SU-DHL-6 (cell line): ENCODE measurements around the gene KIF1A.

Experiments
- H2AFZ ChIP-seq: fragments of 200-600 bp; sonication (generic); 2 replicates; pipeline ENCODE4 v1.6.1; 2014; ENCODE audit warnings: low read depth, mild to moderate bottlenecking, moderate library complexity, mixed read lengths, antibody characterized with exemption, low read length; ENCODE audit not compliant: severe bottlenecking
- H3F3A ChIP-seq: fragments of 200-600 bp; shearing (Covaris generic); 2 replicates; pipeline ENCODE4 v1.6.0; 2016; ENCODE audit warnings: antibody characterized with exemption, mild to moderate bottlenecking; ENCODE audit not compliant: insufficient read depth
- H3K27ac ChIP-seq: fragments of 200-600 bp; sonication (generic); 2 replicates; pipeline ENCODE4 v1.5.1; 2016; ENCODE audit warnings: low read depth, mild to moderate bottlenecking, low read length, moderate library complexity, mixed read lengths
- H3K27me3 ChIP-seq: fragments of 200-600 bp; sonication (generic), shearing (Covaris generic); 2 replicates; pipeline ENCODE4 v1.6.0; 2014; ENCODE audit warnings: mild to moderate bottlenecking, low read length
- H3K36me3 ChIP-seq: fragments of 200-600 bp; sonication (generic); 2 replicates; pipeline ENCODE4 v1.6.1; 2014; ENCODE audit warnings: mild to moderate bottlenecking, low read length, mixed read lengths
- H3K4me2 ChIP-seq: fragments of 300-600, 200-600 bp; shearing (Covaris generic), sonication (generic); 2 replicates; pipeline ENCODE4 v1.6.0; 2014; ENCODE audit warnings: low read length, low read depth, mild to moderate bottlenecking; ENCODE audit not compliant: poor library complexity, severe bottlenecking
- H3K4me3 ChIP-seq: fragments of 200-600 bp; sonication (generic); 2 replicates; pipeline ENCODE4 v1.5.1; 2014; ENCODE audit warnings: antibody characterized with exemption, low read length, mild to moderate bottlenecking, mixed read lengths; ENCODE audit not compliant: insufficient read depth, poor library complexity, severe bottlenecking
- H3K79me2 ChIP-seq: fragments of 200-600 bp; sonication (generic); 2 replicates; pipeline ENCODE4 v1.6.1; 2014; ENCODE audit warnings: mild to moderate bottlenecking, low read length, moderate library complexity; ENCODE audit not compliant: insufficient read depth
- H3K9ac ChIP-seq: fragments of 200-600 bp; sonication (generic); 2 replicates; pipeline ENCODE4 v1.7.0; 2014; ENCODE audit warnings: mild to moderate bottlenecking, low read length
- H3K9me2 ChIP-seq: fragments of 200-600 bp; sonication (generic); replicated peaks from 2 replicates; pipeline ENCODE4 v1.6.1; 2014; ENCODE audit warnings: low read length; ENCODE audit not compliant: insufficient read depth
- H3K9me3 ChIP-seq: fragments of 200-600 bp; sonication (generic); 2 replicates; pipeline ENCODE4 v1.6.1; 2014; ENCODE audit warnings: low read length, mixed read lengths; ENCODE audit not compliant: insufficient read depth
- H4K20me1 ChIP-seq: fragments of 200-600 bp; sonication (generic); 2 replicates; pipeline ENCODE4 v1.6.1; 2014; ENCODE audit warnings: low read depth, mild to moderate bottlenecking, antibody characterized with exemption, low read length, moderate library complexity, mixed read lengths
- CTCF ChIP-seq: fragments of 200-600 bp; sonication (generic); IDR thresholded peaks from one replicate; pipeline ENCODE4 v1.5.1; 2017; ENCODE audit warnings: antibody characterized with exemption, mild to moderate bottlenecking, low read length, moderate library complexity; ENCODE audit not compliant: insufficient read depth, poor library complexity, severe bottlenecking
- EZH2phosphoT487 ChIP-seq: fragments of 200-600 bp; sonication (generic), shearing (Covaris generic); conservative IDR thresholded peaks from 2 replicates; pipeline ENCODE4 v1.6.1; 2018; ENCODE audit warnings: mild to moderate bottlenecking, antibody characterized with exemption, low read length, moderate library complexity, mixed read lengths

The KIF1A gene

GRCh38 chr2:240868286-240869108 lies 48.5 kb upstream of the KIF1A start, which contains the start of gene AGXT:
Gene AGXT (plus strand): TSS chr2:240868824. CDS start chr2:240868866, 42 bp downstream.
- Histone ChIP-seq H3K27ac (no peak within 1 kb of the TSS), H3K79me2 (no peaks in the 10 kb centered on the region), H3K36me3 (no peaks in the 10 kb centered on the region), H3F3A (no peaks in the 10 kb centered on the region), H3K4me3 (no peak within 1 kb of the TSS), H2AFZ (no peak within 1 kb of the TSS), H4K20me1 (no peaks in the 10 kb centered on the region), H3K9me3 (no peaks in the 10 kb centered on the region), H3K9me2 (no peaks in the 10 kb centered on the region), H3K27me3 (no peaks in the 10 kb centered on the region), H3K9ac (no peak within 1 kb of the TSS), H3K4me2 (no peak within 1 kb of the TSS)
- TF ChIP-seq EZH2phosphoT487 (no peak), CTCF (no peak)

DNA sequence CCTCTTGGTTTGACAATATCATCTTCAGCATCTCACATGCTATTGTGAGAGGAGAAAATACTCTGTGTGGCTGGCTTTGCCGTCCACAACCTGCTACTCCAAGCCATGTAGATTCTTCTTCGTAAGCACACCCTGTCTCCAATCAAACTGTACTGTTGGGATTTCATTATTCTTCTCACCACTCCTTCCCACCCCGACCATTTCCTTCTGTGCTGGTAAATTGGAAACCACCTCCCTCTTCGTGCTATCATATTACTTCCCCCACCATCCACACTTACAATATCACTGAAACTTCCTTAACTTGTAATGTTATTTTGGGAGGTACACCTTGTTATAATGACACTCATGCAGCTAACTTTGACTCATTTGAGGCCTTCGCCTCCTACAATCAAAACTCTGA lies 45.4 kb upstream of the KIF1A start:
- H4K20me1 ChIP-seq = no peaks in the 10 kb centered on the region
- no peaks in the 10 kb centered on the region for H3K79me2 ChIP-seq
- no peaks in the 10 kb centered on the region for H3K9me3 ChIP-seq
- TF ChIP-seq EZH2phosphoT487 = no peak
- no peak for TF ChIP-seq CTCF
- no peak overlapping the region for H3K9ac ChIP-seq
- H3K9me2 ChIP-seq = no peaks in the 10 kb centered on the region
- no peak overlapping the region for H3K27ac ChIP-seq
- H3F3A ChIP-seq = no peaks in the 10 kb centered on the region
- H2AFZ ChIP-seq = no peak overlapping the region
- no peak overlapping the region for H3K4me2 ChIP-seq
- H3K36me3 ChIP-seq = no peaks in the 10 kb centered on the region
- no peak overlapping the region for H3K4me3 ChIP-seq
- H3K27me3 ChIP-seq = no peaks in the 10 kb centered on the region

GRCh38 chr2:240864475-240864874 lies 44.5 kb upstream of the KIF1A start:
- Histone ChIP-seq H3K27me3 (no peaks in the 10 kb centered on the region), H3K27ac (no peak overlapping the region), H3K4me3 (no peak overlapping the region), H3K4me2 (no peak overlapping the region), H3K9me3 (no peaks in the 10 kb centered on the region), H2AFZ (no peak overlapping the region), H4K20me1 (no peaks in the 10 kb centered on the region), H3F3A (no peaks in the 10 kb centered on the region), H3K9me2 (no peaks in the 10 kb centered on the region), H3K9ac (no peak overlapping the region), H3K79me2 (no peaks in the 10 kb centered on the region), H3K36me3 (no peaks in the 10 kb centered on the region)
- TF ChIP-seq EZH2phosphoT487 = no peak
- TF ChIP-seq CTCF = no peak
